ENCODE data around the gene MCM3.

The MCM3 gene

GRCh38 chr6:52301326-52301725 lies 16.8 kb upstream of the MCM3 start:
- DNase-seq, result no peak

DNA sequence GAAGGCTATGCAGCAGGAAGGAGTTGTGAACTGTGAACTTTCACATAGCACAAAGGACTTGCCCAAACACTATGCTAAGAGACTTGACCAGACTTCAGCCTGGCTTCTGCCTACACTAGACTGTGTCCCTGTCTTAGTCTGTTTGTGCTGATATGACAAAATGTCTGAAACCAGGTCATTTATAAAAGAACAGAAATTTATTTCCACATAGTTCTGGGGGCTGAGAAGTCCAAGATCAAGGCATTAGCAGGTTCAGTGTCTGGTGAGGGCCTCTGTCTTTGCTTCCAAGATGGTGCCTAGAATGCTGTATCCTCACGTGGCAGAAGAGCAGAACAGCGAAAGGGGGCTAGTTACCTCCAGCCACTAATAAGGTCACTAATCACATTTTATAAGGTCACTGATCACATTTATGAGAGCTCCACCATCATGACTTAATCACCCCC lies 16.0 kb upstream of the MCM3 start:
- DNase-seq, result no peak

- no peak for DNase-seq
These were observed 15.1 kb upstream of the MCM3 start for GRCh38 chr6:52299653-52300052.

DNA sequence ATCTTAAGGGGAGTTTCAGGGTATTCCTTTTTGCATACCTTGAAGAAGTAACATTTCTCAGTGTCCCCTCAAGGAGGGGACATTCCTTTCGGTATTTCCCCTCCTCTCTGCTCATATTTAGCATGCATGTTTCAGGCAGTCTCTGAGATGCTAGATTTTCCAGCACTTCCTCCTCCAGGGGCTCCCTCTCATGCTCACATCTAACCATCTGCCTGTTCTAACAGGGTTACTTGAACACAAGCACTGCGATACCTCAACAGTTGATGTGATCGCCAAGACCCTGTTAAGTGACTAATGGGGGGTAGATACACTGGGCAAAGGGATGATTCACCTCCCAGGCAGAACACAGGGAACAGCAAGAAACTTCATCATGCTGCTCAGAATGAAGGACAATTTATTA lies 12.9 kb upstream of the MCM3 start:
- DNase-seq, result no peak

DNA sequence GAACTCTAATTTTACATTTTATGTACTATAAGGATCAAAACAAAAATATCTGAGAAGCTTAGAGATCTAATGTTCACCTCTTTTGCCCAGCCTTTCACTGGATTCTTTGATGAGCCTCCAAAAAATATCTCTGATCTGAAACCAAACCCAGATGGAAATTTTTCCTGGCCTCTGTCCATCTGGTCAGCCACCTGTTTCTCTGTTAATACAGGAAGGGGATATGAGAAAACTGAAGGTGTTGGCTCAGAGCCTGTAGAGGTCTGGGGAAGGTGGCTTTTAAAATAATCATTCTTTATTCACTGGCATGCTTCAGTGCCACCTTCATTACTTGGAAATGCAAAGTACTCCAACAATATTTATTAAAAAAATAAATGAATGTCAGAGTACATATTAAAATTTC lies 8.5 kb upstream of the MCM3 start:
- DNase-seq, result no peak

GRCh38 chr6:52288841-52289240 lies 4.3 kb upstream of the MCM3 start:
- DNase-seq, result no peak

DNA sequence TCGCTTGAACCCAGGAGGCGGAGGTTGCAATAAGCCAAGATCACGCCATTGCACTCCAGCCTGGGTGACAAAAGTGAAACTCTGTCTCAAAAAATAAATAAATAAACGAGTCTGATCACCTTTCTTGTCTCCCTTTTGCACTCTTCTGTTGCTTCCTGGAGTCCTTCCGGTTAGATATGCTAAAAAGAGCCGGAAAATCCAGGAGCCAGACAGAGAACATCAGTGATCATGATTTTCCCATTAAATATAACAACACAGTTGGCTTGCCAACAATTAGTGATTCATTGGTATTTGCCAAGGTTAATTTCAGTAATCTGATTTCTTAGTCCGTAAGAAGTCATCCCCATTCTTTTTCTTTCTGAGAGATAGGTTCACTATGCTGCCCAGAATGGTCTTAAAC lies 3.7 kb upstream of the MCM3 start:
- DNase-seq, result no peak

DNA sequence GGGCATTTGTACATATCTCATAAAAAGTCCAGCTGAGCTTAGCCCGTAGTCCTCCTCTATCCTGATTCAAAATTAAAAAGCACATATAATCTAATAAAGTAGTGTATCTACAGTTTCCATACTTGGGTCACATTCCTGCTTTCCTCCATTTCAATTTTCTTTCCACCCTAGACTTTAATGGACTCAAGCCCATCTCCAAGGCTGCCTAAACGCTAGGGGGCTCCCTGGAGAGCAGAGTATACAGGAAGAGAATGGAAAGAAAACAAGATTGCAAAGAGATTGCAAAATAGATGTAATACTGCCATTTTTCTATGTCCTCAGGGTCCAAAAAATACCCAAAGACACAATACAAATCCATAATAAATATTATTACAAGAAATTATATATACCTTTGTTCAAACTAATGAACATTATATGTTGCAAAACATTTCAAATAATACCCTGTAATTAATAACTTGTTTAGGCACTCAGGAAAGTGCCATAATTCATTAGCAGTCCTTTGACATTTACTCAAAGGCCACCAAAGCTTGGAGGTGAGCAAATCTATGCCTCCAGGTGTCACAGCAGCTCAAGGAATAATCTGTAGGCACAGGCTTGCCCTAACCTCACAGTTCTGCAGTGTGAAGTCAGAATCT lies 2.4 kb upstream of the MCM3 start:
- DNase-seq, result peak; percentile 54

DNA sequence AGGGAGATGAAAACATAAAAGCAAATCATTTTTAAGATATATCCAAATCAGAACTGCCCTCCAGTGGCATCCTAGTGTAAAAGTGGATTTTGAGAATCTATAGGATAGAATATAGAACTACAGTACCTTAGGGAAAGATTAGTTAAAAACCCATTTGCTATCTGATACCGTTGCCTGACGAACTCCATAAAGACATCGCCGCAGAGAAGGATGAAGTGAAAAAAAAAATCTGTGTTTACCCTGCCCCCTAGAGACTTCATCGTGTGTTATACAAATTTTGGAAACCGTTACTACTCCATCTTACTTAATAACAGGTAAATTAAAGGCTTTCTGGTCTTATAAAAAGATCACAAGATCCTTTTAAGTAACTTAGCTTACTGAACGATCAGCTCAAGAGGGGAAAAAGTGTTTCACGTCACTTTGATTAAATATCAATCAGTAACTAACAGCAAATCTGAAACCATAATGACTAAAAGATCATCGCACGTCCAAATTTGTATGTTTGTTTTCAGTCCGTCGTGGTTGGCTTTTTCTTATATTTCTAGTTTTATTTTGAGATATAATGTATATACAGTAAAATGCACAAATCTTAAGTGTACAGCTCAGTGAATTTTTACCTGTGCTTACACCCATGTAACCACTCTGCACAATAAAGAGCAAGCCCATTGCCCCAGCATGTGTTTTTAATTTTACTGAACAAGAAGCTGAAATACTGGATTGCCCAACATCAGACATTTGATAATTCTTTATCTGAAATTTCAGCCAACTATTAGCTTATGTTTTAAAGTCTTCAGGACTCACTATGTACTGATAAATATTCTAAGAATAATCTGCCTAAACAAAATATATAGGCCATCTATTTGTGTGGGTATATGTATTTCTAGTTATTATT lies 881 bp upstream of the MCM3 start:
- no peak for DNase-seq

DNA sequence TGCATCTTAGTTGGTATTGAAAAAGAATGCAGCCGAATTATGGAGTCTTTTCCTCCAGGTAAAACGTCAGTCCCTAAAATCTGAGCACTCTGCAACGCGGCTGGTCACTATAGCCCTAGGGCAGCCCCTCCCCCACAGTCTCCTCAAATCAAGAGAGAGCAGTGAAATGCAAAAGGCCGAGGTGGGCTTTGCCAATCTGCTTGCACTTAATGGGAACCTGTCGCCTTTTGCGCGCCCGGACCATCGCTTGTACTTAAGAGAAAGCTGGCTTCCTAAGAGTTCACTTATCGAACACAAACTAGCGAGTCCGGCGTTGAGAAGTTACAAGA lies 447 bp downstream of the MCM3 start:
- peak; percentile 42 for DNase-seq

- DNase-seq, result no peak
These were observed 1.4 kb downstream of the MCM3 start for GRCh38 chr6:52283111-52283510.

DNA sequence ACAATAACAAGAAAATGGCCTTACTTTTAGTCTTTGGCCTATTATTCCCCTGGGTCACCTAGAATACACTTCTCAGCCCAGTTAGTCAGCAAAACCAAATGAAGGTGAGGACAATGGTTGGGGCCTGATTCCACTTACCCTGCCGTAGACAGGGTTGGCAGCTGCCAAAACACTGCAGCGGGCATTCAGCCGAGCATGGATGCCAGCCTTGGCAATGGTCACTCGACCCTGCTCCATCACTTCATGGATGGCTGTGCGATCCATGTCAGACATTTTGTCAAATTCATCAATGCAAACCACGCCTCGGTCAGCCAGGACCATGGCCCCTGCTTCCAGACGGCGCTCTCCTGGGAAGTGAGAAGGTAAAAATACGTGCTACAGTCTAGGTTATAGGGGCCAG lies 8.4 kb downstream of the MCM3 start:
- no peak for DNase-seq

GRCh38 chr6:52271852-52272460 lies 12.6 kb downstream of the MCM3 start:
- DNase-seq, result no peak

DNA sequence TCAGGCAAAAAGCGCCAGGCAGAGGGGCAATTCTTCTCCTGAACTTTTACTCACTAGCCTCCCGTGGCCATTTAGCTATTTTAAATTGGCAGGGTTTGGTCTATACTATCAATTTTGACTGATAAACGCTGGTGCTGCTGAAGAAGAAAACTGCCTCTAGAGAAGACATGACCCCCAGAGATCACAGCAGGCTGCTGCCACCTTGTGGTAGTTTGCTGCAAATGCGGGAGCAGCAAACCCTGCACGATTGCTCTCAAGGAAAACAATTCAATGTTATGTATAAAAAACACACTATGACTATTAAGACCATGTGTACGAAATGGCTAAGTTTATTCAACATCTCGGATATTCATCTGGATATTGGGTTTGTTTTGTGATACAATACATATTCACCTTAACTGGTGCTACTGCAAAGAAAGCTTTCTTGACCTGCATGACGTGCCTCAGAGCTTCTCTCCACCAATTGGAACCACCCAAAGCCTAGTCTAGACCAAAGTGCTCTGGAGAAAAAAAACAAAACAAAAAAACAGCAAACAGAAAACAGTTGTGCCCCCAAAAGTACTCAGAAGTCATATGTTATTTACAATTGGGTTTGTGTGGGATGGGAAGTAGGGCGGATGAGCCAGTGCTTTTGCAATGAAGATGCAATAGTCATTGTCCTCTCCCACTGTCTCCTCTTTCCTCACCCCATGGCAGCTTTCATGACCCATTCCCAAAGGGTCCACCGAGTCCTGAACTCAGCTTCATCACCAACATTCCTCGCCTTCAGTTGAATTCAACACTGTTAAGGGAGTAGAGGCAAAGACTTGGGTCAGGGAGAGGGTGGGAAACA lies 20.6 kb downstream of the MCM3 start:
- peak; percentile 73 for DNase-seq

GRCh38 chr6:52262620-52263344 lies 21.8 kb downstream of the MCM3 start:
- no peak for DNase-seq

DNA sequence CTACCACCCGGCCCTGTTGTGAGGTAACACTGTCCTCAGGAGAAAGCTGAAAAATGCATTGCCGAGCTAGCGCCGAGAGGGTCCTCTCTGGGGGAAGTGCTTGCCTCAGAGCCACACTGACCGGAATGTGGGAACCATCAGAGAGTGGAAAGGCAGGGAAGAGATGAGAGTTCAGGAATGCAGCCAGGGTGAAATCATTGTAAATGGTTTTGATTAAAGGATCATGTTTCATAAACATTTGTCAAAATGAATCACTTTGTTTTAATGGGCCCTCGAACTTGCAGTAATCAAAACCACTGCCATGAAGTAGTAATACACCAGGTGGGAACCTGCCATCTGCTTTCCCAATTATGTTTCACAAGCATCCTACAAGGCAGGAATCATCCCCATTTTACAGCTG lies 23.3 kb downstream of the MCM3 start:
- no peak for DNase-seq

- DNase-seq, result no peak
These were observed 23.9 kb downstream of the MCM3 start for GRCh38 chr6:52260634-52261033.

GRCh38 chr6:52255434-52255833 lies 29.1 kb downstream of the MCM3 start:
- DNase-seq, result no peak

DNA sequence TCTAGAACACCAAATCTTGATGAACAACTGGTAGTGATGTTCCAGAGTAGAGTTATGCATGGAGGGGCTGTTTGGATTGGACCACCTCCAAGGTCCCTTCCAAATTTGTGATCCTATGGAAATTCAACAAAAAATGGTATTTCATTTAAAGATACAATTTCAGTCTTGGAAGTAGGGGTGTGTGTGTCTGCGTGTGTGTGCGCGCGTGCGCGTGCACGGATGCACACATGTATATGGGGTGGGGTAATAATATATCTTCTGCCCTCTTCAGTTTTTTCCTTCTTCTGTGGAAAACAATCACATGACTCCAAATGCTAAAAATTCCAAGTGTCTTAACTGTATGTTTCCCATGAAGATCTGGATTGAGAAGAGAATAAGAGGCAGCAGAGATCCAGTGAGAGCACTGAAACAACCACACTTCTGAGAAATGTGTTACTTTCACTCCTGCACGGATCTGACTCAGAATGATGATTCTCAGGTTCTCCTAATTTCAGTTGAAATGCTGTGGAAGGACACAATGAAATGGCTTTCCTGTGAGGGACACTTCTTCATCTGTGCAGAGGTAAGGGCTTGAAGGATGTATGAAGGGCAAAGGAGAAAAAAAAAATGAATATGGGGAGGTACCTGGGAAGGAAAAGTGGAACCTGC lies 29.7 kb downstream of the MCM3 start:
- DNase-seq, result no peak

DNA sequence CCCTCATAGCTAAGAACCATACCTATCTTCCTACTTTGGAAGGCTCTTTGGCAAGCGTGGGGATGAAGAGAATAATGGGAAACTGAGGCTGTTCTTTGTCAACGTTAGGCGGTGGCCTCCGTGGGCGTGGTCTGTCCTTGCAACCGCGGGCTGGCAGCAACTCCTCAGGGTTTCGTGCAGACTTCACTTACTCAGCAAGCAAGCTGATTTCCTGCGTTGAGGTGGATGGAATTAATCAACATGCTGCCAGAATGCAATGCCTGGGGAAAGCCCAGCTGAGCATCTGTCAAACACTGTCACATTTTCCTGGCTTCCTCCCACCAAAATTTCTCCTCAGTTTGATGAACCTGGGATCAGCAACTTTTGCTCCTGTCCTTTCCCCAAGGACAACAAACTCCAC lies 31.0 kb downstream of the MCM3 start:
- no peak for DNase-seq

- no peak for DNase-seq
These were observed 33.4 kb downstream of the MCM3 start for GRCh38 chr6:52251113-52251512.

GRCh38 chr6:52249078-52249477 lies 35.5 kb downstream of the MCM3 start:
- DNase-seq, result no peak
